ENCODE measurements around the gene JAKMIP2.
A peak's percentile ranks its signal among the peaks of the same experiment; 100 is the strongest.

The JAKMIP2 gene

DNA sequence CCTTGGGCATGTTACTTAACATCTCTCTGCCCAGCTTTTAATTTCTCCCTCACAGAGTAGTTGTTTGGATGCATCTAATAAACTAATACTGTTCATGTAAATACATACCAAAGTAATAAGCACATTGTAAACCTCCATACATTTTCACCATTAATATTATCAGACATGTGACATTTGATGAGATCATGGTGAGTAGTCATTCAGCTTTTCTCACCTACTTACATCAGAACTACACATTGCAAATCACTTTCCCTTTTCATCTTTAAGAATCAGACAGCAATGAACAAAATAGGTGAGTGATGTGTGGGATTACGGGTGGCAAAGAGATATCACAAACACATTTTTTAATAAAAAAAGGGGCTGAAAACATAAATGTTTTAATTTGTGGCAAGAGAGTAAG is 89.3 kb downstream of the JAKMIP2 start:
- no peak for DNase-seq

DNA sequence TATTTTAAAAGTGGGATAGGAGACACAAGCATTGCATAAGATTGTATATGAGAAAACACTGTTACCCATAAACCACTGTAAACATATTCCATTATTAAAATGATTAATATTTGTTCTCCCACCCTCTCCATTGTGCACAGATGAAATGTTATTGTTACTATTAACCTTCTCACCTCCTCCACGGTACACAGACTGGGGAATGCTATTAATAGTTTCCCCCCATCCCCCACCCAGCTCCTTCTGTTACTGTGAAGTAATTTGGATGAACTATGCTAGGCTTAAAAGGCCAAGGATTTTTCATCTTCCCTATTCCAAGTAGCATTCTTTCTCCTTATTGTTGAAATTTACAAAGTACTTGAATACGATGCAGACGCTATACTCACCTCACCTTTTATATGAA is 91.4 kb downstream of the JAKMIP2 start:
- no peak for DNase-seq

DNA sequence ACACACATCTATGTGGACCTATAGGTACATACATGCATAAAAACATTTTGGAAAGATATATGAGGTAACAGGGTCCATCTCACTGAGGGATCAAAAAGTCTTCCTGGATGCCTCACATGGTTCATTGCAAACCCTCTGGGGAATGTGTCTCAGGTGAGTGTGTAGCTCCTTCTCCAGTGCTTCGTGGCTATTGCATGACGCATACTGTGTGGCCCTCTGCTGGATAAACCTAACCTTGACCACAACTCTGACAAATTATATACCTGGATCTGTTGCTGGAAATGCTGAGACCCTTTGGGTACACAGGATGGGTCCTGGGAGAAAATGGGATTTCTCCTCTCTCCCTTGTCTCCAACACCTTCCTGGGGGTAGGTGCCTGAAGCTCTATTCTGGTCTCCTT is 91.9 kb downstream of the JAKMIP2 start:
- no peak for DNase-seq

DNA sequence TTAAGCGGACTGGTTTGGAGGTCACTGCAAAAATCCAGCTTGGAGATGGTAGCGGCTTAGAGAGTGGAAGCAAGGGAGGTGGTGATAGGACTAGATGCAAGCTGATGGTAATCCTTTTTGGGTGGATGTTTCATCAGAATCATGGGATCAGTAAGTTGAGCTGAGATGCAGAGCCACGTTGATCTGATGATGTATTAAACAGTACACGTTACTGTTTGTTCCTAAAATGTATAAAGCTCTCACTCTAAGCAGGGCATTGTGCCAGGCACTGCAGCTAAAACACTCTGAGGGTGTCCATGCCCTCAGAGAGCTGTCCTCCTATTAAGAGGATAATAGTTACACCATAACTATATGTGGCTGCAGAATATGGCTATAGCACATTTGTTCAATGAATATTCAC is 93.1 kb downstream of the JAKMIP2 start:
- DNase-seq = no peak

DNA sequence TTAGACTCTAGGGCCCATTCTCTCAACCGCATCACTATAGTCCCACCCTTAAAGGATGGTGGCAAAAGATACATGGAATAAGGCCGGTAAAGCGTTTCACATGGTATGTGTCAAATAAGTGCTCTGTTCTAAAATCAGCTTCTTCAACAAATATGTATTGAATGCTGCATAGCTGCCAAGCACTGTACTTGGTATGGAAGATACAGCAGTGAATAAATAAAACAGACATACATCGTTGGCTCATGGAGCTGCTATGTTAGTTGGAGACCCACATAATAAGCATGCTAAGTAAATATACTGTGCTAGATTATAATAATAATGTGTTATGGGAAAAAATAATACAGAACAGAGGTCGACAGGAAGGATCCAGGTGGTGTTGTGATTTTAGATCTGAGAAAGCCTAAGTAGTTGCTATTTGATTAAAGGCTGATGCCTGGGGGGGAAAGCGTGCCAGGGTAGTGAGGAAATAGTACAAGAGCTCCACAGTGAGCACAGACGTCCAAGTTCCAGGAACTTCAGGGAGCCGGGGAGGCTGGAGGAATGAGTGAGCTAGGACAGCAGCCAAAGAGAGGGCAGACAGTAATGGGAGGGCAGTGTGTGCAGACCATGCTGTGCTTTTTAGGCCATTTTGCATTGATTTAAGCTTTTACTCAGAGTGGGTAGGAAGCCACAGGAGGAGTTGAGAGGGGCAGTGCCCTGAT is 93.7 kb downstream of the JAKMIP2 start:
- peak; percentile 5 for DNase-seq

DNA sequence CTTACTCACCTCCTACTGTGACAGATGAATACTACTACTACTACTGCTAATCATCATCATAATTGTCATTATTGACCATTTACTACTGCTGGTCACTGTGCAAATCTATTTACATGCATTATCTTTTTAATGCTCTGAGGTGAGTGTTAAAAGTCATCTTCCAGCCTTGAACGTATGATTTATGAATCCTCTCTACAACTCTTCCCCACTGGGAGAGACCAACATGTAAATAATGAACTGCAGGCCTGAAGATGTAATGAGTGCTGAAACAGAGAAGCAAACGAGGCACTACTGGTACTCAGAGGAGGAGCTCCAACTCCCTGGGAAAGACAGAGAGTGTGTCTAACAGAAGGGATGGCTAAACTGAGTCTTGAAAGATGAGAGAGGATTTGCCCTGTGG is 95.4 kb downstream of the JAKMIP2 start:
- DNase-seq = no peak

DNA sequence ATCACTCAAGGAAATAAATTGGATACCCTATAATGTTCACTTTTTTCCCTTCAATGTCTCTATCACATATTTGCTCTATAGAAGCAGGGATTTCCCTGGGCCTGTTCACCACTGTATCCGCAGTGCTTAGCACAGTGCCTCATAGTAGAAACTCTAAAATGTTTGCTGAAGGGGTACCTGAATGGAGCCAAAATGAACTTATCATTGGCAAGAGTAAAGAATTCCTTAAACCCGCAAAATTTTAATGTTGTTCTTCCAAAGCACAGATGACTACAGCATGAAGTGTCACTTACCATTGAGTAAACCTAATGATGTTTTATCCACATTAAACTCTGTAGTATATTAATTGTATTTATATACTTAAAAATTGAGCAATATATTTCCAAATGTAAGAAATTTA is 96.1 kb downstream of the JAKMIP2 start:
- no peak for DNase-seq

DNA sequence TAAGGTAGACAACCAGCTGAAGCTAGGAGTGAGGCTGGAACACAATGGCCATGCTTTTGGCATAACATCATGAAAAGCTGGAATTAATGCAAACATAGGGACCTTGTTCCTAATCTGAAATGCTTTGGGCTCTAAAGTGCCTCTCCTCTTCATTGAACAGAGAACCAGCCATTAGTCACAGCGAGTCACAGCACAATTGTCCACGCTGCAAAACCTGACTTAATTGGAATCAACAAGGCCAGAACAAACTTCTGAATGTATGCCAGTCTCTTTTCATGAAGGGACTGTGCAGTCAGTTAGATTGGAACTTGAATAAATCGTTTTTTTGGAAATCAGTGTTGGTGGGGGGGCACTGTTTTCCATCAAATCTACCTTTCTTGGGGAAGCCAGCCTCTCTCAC is 96.5 kb downstream of the JAKMIP2 start:
- no peak for DNase-seq

DNA sequence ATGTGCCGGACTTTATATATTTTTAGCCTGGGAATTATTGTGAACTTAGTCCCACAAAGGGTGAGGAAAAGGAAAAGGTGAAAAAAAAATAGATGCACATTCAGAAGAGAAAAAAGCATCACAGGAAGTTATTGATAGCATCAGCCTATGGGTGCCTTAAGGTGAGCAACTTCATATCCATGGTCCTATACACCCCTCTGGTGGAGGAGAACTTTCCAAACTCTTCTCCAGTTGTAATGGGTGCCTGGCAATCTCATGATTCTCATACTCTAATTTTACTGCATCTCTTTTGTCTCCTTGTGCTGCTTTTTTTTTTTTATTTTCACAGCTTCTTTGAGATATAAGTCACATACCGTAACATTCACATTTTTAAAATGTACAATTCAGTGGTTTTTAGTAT is 107.4 kb downstream of the JAKMIP2 start:
- DNase-seq = no peak

DNA sequence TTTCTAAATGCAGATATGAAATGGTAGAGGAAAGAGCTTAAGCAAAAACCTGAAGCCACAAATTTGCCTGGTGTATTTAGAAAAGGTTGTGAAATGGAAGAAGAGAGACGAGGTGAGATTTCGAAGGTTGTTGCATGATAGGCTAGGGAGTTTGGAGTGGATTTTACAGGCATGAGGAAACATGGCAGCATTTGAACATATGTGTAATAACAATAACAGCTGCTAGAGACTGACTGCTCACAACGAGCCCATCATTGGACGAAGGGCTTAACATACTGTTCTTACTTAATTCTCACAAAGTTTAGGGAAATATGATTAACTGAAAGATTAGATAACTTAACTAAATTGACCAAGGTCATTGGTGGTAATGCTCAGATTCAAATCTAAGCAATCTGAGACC is 108.1 kb downstream of the JAKMIP2 start:
- no peak for DNase-seq

DNA sequence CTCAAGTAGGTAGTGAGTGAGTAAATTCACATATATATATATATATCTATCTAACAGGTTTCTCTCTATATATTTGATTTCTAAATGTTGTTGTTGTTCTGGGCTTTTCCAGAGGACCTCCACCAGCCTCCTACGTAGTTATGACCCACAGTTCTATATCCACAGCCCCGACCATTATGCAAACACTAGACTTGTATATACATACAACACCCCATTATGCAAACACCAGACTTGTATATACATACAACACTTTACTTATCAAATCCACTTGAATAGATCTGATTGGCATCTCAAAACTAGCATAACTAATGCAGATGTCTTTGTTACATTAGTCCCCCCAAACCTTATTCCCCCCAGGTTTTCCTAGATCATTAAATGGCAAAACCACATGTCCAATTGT is 108.7 kb downstream of the JAKMIP2 start:
- DNase-seq = no peak

DNA sequence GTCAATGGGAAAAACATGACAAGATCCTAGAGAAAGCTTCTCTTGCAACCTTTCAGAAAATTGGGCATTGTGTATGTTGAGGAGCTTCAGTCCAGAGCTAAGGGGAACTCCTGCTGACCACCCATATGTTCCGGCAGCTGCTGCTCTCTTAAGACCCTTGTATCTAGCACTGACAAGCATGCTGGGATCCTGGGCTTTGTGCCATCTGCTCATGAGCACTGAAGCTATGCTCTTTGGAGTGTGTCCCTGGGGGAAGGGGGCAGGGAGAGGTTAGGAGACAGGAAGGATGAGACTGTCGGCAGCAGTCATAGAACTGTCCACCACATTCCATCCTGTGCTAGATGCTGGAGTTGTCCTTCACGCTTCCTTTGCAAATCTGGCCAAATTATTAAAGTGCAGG is 109.3 kb downstream of the JAKMIP2 start:
- DNase-seq = no peak

DNA sequence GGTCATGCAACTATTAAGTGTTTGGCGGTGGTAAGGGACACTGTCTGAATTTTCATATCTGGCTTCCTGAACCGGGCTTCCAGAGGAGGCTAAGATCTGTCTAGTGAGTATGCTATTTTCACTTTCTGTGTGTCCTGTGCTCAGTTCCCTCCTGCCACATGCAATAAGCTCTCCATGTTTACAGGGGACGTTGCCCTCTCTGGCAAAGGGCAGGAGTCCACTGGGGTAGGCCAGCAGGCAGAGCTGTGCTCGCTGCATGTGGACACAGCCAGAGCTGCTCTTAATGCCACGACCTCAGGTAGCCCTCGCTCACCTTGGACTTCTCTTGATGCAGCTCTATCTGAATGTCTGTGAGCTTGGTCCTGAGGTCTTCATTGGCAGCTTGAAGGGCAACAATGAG is 111.2 kb downstream of the JAKMIP2 start:
- DNase-seq = no peak

DNA sequence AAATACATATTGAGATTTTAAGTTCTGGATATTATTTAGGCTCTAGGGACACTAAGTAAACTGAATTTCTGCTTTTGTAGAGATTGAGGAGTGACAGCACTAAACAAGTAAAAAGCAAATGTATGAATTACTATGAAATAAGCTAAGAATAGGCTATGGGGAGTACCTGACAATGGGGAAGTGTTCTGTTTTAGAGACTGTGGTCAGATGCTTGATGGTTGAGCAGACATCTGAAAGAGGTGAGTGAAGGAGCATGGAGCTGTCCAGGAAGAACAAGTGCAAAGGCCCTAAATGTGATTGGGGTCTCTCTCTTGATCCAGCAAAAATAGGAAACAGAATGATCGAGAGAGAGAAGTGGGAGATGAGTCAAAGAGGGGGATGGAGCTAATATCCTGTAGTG is 111.7 kb downstream of the JAKMIP2 start:
- DNase-seq = no peak

DNA sequence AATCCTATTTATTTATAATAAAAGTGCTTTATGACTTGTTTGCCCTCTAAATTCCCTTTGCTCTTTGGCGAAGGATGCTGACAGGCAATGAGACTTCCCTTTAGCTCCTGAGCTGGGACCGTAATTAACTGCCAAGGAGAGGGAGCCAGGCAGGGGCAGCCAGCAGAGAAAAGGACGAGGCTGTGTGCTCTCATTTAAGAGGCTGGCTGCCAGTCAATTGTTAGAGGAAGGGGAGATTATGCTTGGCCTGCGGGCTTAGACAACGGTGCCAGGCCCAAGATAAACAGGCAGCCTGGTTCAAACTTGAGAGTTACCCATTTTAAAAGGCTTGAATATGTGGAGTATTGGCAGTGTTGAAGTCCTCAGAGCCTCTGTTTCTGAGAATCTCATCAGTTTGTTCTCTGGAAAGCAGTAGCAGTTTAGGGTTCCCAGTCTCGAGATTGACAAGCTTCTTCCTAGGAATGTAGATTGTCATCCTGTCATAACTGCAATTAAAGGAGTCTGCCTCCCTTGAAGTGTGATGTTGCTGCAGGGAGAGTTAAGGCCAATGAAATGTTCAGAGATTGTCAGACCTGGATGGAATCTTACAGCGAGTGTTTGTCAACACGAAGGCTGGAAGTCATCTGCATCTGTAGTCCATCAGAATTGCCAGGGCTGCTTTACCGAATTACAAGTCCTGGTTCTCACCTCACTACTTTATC is 113.2 kb downstream of the JAKMIP2 start:
- DNase-seq = no peak

DNA sequence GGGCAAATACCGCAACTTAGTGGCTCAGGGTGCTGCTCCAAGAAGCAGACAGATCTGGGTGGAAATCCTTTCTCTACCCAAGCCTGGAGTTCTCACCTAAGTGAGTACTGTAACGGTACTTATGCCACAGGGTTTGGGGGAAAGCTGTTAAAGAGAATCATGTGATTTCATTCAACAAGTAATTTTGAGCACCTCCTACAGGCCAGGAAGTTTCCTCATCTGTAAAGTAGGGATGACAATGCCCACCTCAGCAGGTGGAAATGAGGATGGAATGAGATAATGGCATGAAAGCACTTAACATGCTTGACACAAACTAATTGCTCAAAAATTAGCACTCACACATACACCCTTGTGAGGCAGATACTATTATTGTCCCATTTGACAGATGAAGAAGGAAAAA is 114.1 kb downstream of the JAKMIP2 start:
- no peak for DNase-seq

DNA sequence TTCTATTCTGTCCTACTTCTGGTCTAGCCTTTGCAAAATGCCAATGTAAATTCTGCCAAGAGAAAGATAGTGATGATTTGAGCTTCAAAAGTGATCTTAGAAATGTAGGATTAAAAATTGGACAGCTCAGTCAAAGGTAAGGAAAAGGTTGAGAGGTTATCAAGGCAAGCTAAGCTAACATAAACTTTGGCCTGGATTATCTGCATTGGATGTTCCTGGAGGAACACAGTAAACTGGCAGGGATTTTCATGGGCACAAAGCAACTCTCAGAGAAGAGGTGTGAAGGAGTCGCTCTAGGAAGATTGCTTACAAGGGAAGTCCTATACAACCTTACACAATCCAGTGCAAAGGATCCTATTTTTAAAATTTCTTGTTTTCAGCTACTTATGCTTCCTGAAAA is 115.2 kb downstream of the JAKMIP2 start:
- DNase-seq = no peak

DNA sequence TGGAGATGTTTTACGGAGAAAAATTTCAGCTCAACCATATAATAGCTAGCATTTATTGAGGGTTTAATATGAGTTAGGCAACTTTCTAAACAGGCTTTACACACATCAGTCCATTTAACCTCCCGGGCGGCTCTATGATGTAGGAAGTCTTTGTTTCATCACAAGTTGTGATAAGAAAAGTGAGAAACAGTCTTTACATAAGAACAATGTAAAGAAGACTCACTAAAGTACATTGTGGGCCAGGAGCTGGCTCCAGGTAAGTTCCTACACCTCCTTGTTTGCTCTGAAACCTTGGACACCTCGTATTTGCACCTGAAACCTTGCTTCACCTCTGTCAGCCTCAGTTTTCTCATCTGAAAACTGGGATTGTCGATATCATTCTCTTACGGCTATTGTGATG is 116.1 kb downstream of the JAKMIP2 start:
- DNase-seq = no peak

DNA sequence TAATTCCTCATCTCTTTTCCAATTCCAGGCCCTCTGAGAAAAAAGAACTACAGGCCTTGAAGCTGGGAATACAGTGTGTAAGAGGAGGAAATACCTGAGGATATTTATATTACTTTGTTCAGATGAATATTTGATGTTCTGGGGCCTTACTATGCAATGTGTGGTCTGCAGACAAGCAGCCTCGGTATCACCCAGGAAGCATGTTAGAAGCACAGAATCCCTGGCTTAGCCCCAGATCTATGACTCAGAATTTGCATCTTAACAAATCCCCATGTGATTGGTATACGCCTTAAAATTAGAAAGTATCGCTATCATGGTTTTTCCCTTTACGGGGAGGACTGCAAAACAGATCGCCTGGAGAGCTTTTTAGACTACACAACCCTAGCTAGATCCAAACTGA is 121.0 kb downstream of the JAKMIP2 start:
- DNase-seq = peak; percentile 10

DNA sequence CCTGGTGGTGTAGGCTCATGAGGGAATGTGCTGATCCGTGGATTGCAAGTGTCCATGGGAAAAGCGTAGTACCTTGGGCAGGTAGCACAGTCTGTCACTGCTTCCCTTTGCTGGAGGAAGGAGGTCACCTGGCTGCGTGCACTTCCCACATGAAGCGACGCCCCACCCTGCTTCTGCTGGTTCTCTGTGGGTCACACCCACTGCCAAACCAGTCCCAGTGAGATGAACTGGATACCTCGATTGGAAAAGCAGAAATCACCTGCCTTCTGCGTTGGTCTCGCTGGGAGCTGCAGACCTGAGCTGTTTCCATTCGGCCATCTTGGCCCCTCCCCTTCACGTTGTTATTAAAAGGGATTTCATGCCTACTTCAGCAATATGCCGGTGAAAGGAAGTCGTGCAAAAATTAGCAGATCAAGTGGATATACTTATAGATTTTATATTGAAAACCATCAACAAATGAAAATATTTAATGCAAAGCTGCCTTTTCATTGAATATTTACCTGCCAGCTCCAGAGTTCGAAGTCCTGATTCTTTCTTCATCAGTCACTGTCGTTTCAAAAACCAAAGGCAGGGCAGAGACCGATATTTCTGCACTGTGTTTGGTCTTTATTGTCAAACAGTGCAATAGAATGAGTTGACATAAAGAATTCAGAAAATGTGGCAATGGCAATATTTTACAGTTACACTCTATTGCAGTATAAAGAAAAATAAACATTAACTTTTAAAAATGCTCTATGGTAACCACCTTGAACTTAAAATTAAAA is 123.2 kb downstream of the JAKMIP2 start:
- DNase-seq = no peak

DNA sequence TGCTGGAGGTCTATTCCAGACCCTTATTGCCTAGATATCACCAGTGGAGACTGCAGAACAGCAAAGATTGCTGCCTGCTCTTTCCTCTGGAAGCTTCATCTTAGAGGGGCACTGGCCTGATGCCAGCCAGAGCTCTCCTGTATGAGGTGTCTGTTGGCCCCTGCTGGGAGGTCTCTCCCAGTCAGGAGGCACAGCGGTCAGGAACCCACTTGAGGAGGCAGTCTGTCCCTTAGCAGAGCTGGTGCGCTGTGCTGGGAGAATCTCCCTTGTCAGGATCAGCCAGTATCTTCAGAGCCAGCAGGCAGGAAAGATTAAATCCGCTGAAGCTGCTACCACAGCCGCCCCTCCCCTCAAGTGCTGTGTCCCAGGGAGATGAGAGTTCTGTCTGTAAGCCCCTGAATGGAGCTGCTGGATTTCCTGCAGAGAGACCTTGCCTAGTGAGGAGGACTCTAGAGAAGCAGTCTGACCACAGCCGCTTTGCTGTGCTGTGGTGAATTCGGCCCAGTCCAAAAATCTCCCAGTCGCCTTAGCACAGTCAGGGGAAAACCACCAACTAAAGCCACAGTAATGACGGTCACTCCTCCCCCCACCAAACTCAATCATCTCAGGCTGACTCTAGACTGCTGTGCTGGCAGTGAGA is 124.1 kb downstream of the JAKMIP2 start:
- no peak for DNase-seq

DNA sequence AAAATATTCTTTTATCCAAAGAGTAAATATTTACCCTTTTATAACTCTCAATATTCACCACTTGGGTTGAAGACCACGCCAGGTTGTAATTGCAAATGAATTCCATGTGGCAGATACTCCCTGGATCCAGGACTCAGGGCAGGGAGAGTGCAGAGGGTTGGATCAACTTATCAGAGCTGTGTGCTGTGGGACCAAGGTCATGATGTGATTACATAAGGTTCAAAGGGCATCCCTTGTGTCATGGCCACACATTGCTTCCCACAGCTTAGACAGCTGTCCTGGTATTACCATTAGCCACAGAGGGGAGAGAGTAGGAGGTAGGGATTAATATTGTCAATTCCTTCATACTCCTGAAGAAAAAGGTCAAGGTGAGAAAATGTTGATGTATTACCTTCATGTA is 133.9 kb downstream of the JAKMIP2 start:
- DNase-seq = no peak

DNA sequence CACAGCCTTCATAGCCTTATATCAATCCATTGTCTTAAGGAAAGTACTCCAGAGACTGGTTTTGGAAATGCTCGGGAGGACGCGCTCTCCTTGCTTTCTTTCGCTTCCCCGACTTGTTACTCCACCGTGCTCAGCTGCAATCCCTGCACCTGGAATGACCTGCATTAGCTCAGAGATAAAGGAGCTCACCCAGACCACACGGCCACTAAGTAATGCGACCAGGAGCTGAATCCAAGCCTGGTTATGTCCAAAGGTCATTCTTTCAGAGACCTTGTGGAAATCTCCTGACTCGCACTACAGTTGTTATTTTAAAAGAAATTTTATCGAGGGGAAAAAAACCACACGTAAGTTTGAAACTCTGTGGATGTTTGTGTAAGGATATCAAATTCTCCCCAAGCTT is 137.3 kb downstream of the JAKMIP2 start:
- no peak for DNase-seq

DNA sequence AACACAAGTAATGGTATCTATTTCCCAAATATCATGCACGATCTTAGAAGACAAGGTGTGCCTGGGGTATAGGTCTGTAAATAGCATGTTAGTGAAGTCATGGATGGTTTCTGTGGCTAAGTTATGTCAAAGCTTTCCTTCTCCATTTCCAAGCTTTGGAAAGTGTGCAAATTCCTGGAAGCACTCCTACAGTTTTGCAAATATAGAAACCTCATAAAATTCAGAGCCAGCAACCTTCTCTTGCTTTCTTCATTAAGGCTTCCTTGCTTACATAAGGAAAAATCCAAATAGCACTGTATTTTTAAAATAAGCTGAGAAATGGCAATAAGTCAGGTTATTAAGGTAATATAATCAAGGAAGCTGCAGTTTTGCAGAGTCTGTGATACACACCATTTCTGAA is 138.1 kb downstream of the JAKMIP2 start:
- no peak for DNase-seq

Measured in fibroblast of upper back skin (primary cell).